Neural cell (in vitro differentiated cells): ENCODE results near the gene VIP. TPM values are rescaled to one million over a fixed set of nuclear protein-coding genes. Genes with fewer than 3 reads are reported as not detected.

Experiments
- polyA plus RNA-seq: library from polyadenylated mRNA; depleted of rRNA; stranded (reverse); fragments of >200 nt; gene quantifications from 2 replicates; pipeline ENCODE4 v1.2.3, GENCODE V29; 2014

VIP gene
- polyA plus RNA-seq, 1 donor from 2014 or later: 0.63 TPM

Other genes starting within 250 kb of the VIP start
- gene SYNE1, start 113.4 kb upstream of the VIP start, polyA plus RNA-seq: 31.7 and 38.5 TPM in 2 replicates
- gene MYCT1, start 52.9 kb upstream of the VIP start, polyA plus RNA-seq: not detected in 2 replicates
- gene FBXO5, start 232.2 kb downstream of the VIP start, polyA plus RNA-seq: 7.8 and 8.7 TPM in 2 replicates